GM18873 (cell line): Measurements from ENCODE around the gene BTBD16.

ENCODE experiments used
- ATAC-seq: cut with Tn5 transposase; IDR thresholded peaks from one replicate; pipeline ENCODE4 v1.9.1; 2021; ENCODE audit warnings: mild to moderate bottlenecking, moderate library complexity, moderate number of reproducible peaks; ENCODE audit not compliant: unreplicated experiment, low FRiP score

BTBD16 gene

GRCh38 chr10:122291739-122292138 lies 20.6 kb downstream of the BTBD16 start:
- no peak for ATAC-seq

GRCh38 chr10:122292376-122292775 lies 21.3 kb downstream of the BTBD16 start:
- no peak for ATAC-seq

- ATAC-seq = no peak
Measured at GRCh38 chr10:122293156-122293960, 22.3 kb downstream of the BTBD16 start.

GRCh38 chr10:122293961-122294380 lies 22.9 kb downstream of the BTBD16 start:
- ATAC-seq = no peak

- no peak for ATAC-seq
Measured at GRCh38 chr10:122294511-122295450, 23.7 kb downstream of the BTBD16 start.

- no peak for ATAC-seq
Measured at GRCh38 chr10:122295451-122295809, 24.3 kb downstream of the BTBD16 start.

- no peak for ATAC-seq
Measured at GRCh38 chr10:122296363-122297120, 25.4 kb downstream of the BTBD16 start.

- ATAC-seq = no peak
Measured at GRCh38 chr10:122297583-122297982, 26.5 kb downstream of the BTBD16 start.

GRCh38 chr10:122298206-122298597 lies 27.1 kb downstream of the BTBD16 start:
- ATAC-seq = no peak

GRCh38 chr10:122298598-122299301 lies 27.7 kb downstream of the BTBD16 start:
- no peak for ATAC-seq

- ATAC-seq = no peak
Measured at GRCh38 chr10:122299423-122300075, 28.5 kb downstream of the BTBD16 start.

- no peak for ATAC-seq
Measured at GRCh38 chr10:122301055-122301810, 30.1 kb downstream of the BTBD16 start.

GRCh38 chr10:122301811-122302115 lies 30.7 kb downstream of the BTBD16 start:
- no peak for ATAC-seq

- ATAC-seq = no peak
Measured at GRCh38 chr10:122302315-122302714, 31.2 kb downstream of the BTBD16 start.

- no peak for ATAC-seq
Measured at GRCh38 chr10:122303271-122304053, 32.4 kb downstream of the BTBD16 start.

- ATAC-seq = no peak
Measured at GRCh38 chr10:122304054-122304579, 33.0 kb downstream of the BTBD16 start.

GRCh38 chr10:122306282-122306681 lies 35.2 kb downstream of the BTBD16 start:
- no peak for ATAC-seq

- no peak for ATAC-seq
Measured at GRCh38 chr10:122306744-122307143, 35.6 kb downstream of the BTBD16 start.
